C4-2B (cell line): Measurements from ENCODE around the gene PI4K2B.

Experiments
- ZFX ChIP-seq: fragments of 450-650 bp; IDR thresholded peaks from 2 replicates; pipeline ENCODE4 v1.6.1; 2017
- TF ChIP-seq, protein P1 (sequence below): fragments of 450-650 bp; conservative IDR thresholded peaks from 2 replicates; pipeline ENCODE4 v1.5.1; 2017; ENCODE audit warnings: mild to moderate bottlenecking

DNA sequence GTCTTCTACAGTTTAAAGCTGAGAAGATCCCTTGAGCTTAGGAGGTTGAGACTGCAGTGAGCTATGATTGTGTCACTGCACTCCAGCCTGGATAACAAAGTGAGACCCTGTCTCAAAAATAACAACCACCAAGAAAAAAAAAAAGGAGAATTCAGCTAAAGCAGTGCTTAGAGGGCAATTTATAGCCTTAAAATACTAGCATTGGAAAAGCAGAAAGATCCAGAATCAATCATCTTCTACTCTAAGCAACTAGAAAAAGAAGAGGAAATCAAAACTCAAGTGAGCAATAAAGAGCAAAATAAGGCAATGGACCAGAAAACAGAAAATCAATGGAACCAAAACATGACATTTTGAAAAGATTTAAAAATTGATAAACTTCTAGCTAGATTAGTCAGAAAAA is 639 bp upstream of the PI4K2B start:
- TF ChIP-seq, protein P1, sequence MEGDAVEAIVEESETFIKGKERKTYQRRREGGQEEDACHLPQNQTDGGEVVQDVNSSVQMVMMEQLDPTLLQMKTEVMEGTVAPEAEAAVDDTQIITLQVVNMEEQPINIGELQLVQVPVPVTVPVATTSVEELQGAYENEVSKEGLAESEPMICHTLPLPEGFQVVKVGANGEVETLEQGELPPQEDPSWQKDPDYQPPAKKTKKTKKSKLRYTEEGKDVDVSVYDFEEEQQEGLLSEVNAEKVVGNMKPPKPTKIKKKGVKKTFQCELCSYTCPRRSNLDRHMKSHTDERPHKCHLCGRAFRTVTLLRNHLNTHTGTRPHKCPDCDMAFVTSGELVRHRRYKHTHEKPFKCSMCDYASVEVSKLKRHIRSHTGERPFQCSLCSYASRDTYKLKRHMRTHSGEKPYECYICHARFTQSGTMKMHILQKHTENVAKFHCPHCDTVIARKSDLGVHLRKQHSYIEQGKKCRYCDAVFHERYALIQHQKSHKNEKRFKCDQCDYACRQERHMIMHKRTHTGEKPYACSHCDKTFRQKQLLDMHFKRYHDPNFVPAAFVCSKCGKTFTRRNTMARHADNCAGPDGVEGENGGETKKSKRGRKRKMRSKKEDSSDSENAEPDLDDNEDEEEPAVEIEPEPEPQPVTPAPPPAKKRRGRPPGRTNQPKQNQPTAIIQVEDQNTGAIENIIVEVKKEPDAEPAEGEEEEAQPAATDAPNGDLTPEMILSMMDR = no peak
- TF ChIP-seq ZFX = no peak
